ENCODE data around the gene RRAS.
A peak's percentile ranks its signal among the peaks of the same experiment; 100 is the strongest.
"Not testable (repeated sequence)": the region's sequence is repeated elsewhere in the genome, so short reads cannot be mapped to it uniquely, and the experiment has no call there.

Gene RRAS

GRCh38 chr19:49652551-49653465 is 12.9 kb upstream of the RRAS start:
- no peak for DNase-seq

GRCh38 chr19:49651820-49652550 is 12.0 kb upstream of the RRAS start:
- DNase-seq = no peak

GRCh38 chr19:49651029-49651819 is 11.3 kb upstream of the RRAS start:
- no peak for DNase-seq

- DNase-seq = no peak
These were observed 6.6 kb upstream of the RRAS start for GRCh38 chr19:49646586-49646985.

GRCh38 chr19:49645995-49646394 is 6.1 kb upstream of the RRAS start:
- DNase-seq = no peak

GRCh38 chr19:49645592-49645991 is 5.6 kb upstream of the RRAS start:
- DNase-seq = no peak

- no peak for DNase-seq
These were observed 3.5 kb upstream of the RRAS start for GRCh38 chr19:49643466-49643865.

GRCh38 chr19:49642492-49643035 is 2.6 kb upstream of the RRAS start:
- DNase-seq = peak; percentile 22

- DNase-seq = peak; percentile 100
These were observed 1.9 kb upstream of the RRAS start, which contains the start of gene SCAF1 for GRCh38 chr19:49641688-49642491. Gene SCAF1, plus strand, starts transcription at chr19:49642209. Its CDS starts 2,818 bp downstream, at chr19:49645027.

- DNase-seq = no peak
These were observed 386 bp downstream of the RRAS start for GRCh38 chr19:49639401-49640112.

- no peak for DNase-seq
These were observed 1.9 kb downstream of the RRAS start for GRCh38 chr19:49637821-49638738.

GRCh38 chr19:49636233-49636932 is 3.6 kb downstream of the RRAS start:
- DNase-seq = no peak

GRCh38 chr19:49635530-49636232 is 4.3 kb downstream of the RRAS start:
- no peak for DNase-seq

- DNase-seq = not testable (repeated sequence)
These were observed 6.7 kb downstream of the RRAS start for GRCh38 chr19:49633273-49633672.

- no peak for DNase-seq
These were observed 7.4 kb downstream of the RRAS start for GRCh38 chr19:49632576-49632975.

- no peak for DNase-seq
These were observed 8.2 kb downstream of the RRAS start for GRCh38 chr19:49631610-49632192.

- no peak for DNase-seq
These were observed 8.8 kb downstream of the RRAS start for GRCh38 chr19:49631014-49631588.

GRCh38 chr19:49629659-49630058 is 10.3 kb downstream of the RRAS start:
- DNase-seq = no peak
